Measurements from ENCODE around the gene KIF26A. TPM values are rescaled to one million over a fixed set of nuclear protein-coding genes. Genes with fewer than 3 reads are reported as not detected.

The KIF26A gene
- total and polyA plus RNA-seq, 2 of the 13 experiments (the other 11 are each of a cell fraction or from before 2014, with no cell fraction given) = not detected

GRCh38 chr14:104172880-104173279 lies 34.5 kb downstream of the KIF26A start (continued):
- TF ChIP-seq ZNF343 (CRISPR knock-in tag; IDR thresholded peaks at IDR 0.05) (no peak), PHF21A (CRISPR knock-in tag; IDR thresholded peaks at IDR 0.05) (no peak), MBNL3 (CRISPR knock-in tag; conservative IDR thresholded peaks at IDR 0.05) (no peak)

GRCh38 chr14:104174051-104174450 lies 35.7 kb downstream of the KIF26A start:
- Histone ChIP-seq H3K36me3 (replicated peaks in 1 of 2; ENCODE audit: control insufficient read depth in 1 of 2, insufficient read depth in 2 of 2, low read length in 2 of 2) (no peaks in the 10 kb centered on the region), H4K20me1 (ENCODE audit: insufficient read depth, low read length) (no peaks in the 10 kb centered on the region), H3K9ac (ENCODE audit: insufficient read depth, low read depth, low read length) (no peak overlapping the region), H3K4me2 (ENCODE audit: low read depth, low read length) (no peak overlapping the region), H3K4me3 (replicated peaks in 1 of 3; ENCODE audit: insufficient read depth in 1 of 3, low read depth in 2 of 3, low read length in 3 of 3) (no peak overlapping the region), H3K27ac (ENCODE audit: extremely low read length, insufficient read depth, low read length) (no peak overlapping the region), H3K4me1 (ENCODE audit: insufficient read depth, low read length) (no peaks in the 10 kb centered on the region), H2AFZ (ENCODE audit: low read length) (no peak overlapping the region), H3K79me2 (ENCODE audit: insufficient read depth, low read length) (no peaks in the 10 kb centered on the region), H3K27me3 (ENCODE audit: control insufficient read depth in 1 of 2, insufficient read depth in 2 of 2, low read length in 2 of 2) (peaks cover 23 to 70% of the 10 kb centered on the region in 2 experiments; a peak in 4 of 5 replicates), H3K9me3 (ENCODE audit: low read length) (no peaks in the 10 kb centered on the region)
- CTCF ChIA-PET (ENCODE audit: low intra/inter-chr PET ratio, low total read pairs) = no interaction called here
- FAIRE-seq (no peak), DNase-seq (ENCODE audit: low spot score) (no peak), ATAC-seq (no peak)
- POLR2A ChIA-PET = no interaction called here
- in situ Hi-C loops (cut with HindIII; ENCODE audit: extremely low pct_ligation_motif_present, low pct_unique_long_range_greater_than_20kb) (no loop called here), intact Hi-C loops (cut with micrococcal nuclease; ENCODE audit: unreplicated experiment) (no loop called here)
- TF ChIP-seq ZNF343 (CRISPR knock-in tag; IDR thresholded peaks at IDR 0.05) (no peak), MED1 (CRISPR knock-in tag; IDR thresholded peaks at IDR 0.05) (no peak), KDM2A (CRISPR knock-in tag; IDR thresholded peaks at IDR 0.05; ENCODE audit: borderline replicate concordance, low read depth) (no peak), HMG20A (CRISPR knock-in tag; IDR thresholded peaks at IDR 0.05; ENCODE audit: borderline replicate concordance) (no peak), HNRNPL (IDR thresholded peaks at IDR 0.05; ENCODE audit: low read depth, low read length) (no peak), MATR3 (CRISPR knock-in tag; IDR thresholded peaks at IDR 0.05) (no peak), GPBP1L1 (CRISPR knock-in tag; IDR thresholded peaks at IDR 0.05) (no peak), U2AF1 (optimal IDR thresholded peaks at IDR 0.05; ENCODE audit: low read depth, low read length) (no peak), ZNF337 (CRISPR knock-in tag; IDR thresholded peaks at IDR 0.05; ENCODE audit: borderline replicate concordance, low read depth) (no peak), HOXD1 (CRISPR knock-in tag; IDR thresholded peaks at IDR 0.05) (no peak), HNF1A (IDR thresholded peaks at IDR 0.05; ENCODE audit: low read depth) (no peak), HNF1A (CRISPR knock-in tag; IDR thresholded peaks at IDR 0.05; ENCODE audit: borderline replicate concordance) (no peak), TSC22D2 (CRISPR knock-in tag; IDR thresholded peaks at IDR 0.05; ENCODE audit: borderline replicate concordance) (no peak)
- 0% methylated on average over 2 of the region's 22 CpGs for WGBS (ENCODE audit: low lambda C conversion rate)
- no TSS peak for BruUV-seq (replicated peaks)

Measured in HepG2 (cell line).